ENCODE data around the gene DCAF8L2.
"Not testable (repeated sequence)": the region's sequence is repeated elsewhere in the genome, so short reads cannot be mapped to it uniquely, and the experiment has no call there.

The DCAF8L2 gene

GRCh38 chrX:27679281-27679680 is 89.1 kb downstream of the DCAF8L2 start:
- no peak for DNase-seq (ENCODE audit: low spot score)

- no peak for DNase-seq (ENCODE audit: low spot score)
Observed at GRCh38 chrX:27680726-27681125, 90.6 kb downstream of the DCAF8L2 start.

- DNase-seq (ENCODE audit: low spot score): peak; percentile 2
Observed at GRCh38 chrX:27683566-27684208, 93.5 kb downstream of the DCAF8L2 start.

GRCh38 chrX:27694667-27695066 is 104.5 kb downstream of the DCAF8L2 start:
- DNase-seq (ENCODE audit: low spot score): no peak

- DNase-seq (ENCODE audit: low spot score): no peak
Observed at GRCh38 chrX:27706526-27706925, 116.4 kb downstream of the DCAF8L2 start.

DNA sequence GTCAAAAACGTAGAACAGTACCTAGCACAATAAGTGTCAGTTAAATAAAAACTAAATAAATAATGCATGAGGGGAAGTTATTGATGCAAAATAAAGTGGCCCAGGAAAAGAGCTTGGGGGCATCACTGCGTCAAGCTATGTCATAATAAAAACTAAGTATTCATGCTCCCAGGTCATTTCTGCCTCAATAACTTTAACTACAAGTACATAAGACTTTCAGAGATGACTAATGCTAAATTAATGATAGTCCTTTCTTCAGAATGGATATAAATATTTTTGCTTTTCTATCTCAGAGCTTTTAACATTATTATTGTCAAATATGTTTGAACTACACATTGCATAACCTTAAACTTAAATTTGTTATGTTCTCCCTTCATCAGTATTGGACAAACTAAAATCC is 125.5 kb downstream of the DCAF8L2 start:
- DNase-seq (ENCODE audit: low spot score): no peak

DNA sequence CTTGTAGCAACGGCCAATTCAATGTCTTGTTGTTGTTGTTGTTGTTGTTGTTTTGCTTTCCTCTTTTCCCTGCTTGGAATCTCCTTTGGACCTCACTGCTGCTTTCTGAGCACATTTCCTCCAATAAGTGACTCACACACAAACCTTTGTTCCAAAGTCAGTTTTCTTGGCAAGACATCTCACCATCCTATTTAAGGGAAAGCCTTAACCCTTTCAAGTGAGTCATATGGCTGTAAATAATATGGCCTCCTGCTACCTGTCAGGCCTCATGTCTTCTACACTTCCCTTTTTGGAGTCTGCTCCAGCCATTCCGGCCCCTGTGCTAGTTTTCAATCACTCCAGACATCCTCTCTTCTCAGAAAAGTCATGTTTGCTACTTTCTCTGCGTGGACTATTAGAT is 138.1 kb downstream of the DCAF8L2 start:
- no peak for DNase-seq (ENCODE audit: low spot score)

DNA sequence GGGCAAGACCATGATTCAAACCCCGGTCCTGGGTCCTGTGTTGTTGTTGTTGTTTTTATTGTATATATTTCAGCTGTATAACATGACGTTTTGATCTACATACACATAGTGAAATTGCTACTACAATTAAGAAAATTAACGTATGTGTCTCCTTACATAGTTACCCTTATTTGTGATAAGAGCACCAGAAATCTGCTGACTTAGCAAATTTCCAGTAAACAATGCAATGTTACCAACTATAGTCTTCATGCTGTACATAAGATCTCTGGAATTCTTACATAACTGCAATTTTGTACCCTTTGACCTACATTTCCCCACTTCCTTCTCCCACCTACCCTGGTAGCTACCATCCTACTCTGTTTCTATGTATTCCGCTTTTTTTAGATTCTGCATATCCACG is 141.8 kb downstream of the DCAF8L2 start:
- DNase-seq (ENCODE audit: low spot score): no peak

- DNase-seq (ENCODE audit: low spot score): no peak
Observed at GRCh38 chrX:27735914-27736313, 145.8 kb downstream of the DCAF8L2 start.

DNA sequence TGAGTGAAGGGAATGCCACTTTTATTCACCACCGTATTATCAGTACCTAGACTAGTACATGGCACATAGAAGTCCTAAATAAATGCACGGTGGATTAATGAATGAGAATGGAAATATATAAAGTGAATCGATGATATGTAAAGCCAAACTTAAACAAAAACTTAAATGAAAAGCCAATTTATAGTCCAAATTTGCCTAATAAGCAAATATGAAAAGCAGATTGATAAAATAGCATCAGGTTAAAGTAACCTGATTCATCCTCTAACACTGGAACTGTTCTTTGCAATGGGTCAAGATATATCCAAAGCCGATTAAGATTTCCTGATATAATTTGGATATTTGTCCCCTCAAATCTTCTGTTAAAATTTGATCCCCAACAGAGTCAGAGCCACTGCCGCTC is 150.8 kb downstream of the DCAF8L2 start:
- no peak for DNase-seq (ENCODE audit: low spot score)

- DNase-seq (ENCODE audit: low spot score): not testable (repeated sequence)
Observed at GRCh38 chrX:27743521-27743920, 153.4 kb downstream of the DCAF8L2 start.

GRCh38 chrX:27746516-27746915 is 156.4 kb downstream of the DCAF8L2 start:
- DNase-seq (ENCODE audit: low spot score): no peak

DNA sequence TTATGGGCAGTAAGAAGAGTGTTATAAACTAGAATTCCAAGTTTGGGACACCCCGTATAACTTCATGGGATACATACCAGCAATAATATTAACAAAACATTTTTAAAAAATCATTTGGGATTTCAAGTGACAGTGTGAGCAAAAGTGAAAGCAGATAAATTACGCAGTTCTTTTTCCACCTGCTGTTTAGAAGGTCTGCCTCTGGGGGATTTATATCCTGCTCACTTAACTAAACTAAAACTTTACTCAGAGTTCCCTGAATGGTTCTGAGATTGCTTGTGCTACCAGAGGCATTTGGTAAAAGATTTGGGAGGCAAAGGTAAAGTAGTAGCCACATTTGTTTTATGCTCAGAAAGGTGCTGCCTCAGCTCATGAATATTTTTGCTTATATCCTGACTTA is 160.2 kb downstream of the DCAF8L2 start:
- DNase-seq (ENCODE audit: low spot score): not testable (repeated sequence)

DNA sequence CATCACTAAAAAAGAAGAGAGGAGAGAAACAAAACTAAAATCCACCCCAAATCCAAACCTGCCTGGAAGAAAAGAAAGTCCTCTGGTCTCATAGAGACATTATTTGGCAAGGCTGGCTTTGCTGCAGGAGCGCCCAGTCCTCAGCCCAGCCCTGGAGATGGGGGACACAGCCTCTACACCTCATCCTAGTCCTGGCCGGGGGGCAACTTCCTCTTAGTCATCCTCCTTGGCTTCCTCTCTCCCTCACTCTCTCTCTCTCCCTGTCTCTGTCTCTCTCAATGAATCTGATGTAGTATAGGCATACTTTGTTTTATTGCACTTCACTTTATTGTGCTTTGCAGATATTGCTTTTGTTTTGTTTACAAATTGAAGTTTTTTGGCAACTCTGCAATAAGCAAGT is 161.8 kb downstream of the DCAF8L2 start:
- no peak for DNase-seq (ENCODE audit: low spot score)

- DNase-seq (ENCODE audit: low spot score): no peak
Observed at GRCh38 chrX:27765718-27766117, 175.6 kb downstream of the DCAF8L2 start.

DNA sequence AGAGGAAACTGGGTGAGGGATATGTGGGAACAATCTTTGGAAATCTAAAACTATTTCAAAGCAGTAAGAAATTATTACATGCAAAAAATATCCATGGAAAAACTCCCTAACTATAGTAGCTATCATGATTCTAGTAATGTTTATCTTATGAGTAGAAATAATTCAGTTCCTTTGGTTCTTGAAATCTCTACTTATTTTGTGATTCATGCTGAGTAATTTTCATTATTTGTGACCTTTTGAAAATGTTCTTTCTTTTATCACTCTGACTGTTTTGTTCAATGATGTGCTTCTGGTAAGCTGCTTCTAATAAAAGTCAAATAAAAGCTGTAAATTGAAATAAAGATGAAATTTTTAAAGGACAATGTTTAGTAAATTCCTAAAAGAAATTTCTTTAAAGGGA is 177.2 kb downstream of the DCAF8L2 start:
- no peak for DNase-seq (ENCODE audit: low spot score)

GRCh38 chrX:27775984-27776383 is 185.8 kb downstream of the DCAF8L2 start:
- DNase-seq (ENCODE audit: low spot score): no peak

GRCh38 chrX:27796640-27797257 is 206.6 kb downstream of the DCAF8L2 start:
- no peak for DNase-seq (ENCODE audit: low spot score)

GRCh38 chrX:27797575-27797974 is 207.4 kb downstream of the DCAF8L2 start:
- no peak for DNase-seq (ENCODE audit: low spot score)

Measured in SW480 (cell line).